ENCODE measurements around the gene SSBP2. TPM values are rescaled to one million over a fixed set of nuclear protein-coding genes. Genes with fewer than 3 reads are reported as not detected.
A peak's percentile ranks its signal among the peaks of the same experiment; 100 is the strongest.

Gene SSBP2
- total and polyA plus RNA-seq, 5 donors from 2014 or later, result 17.6 to 43.0 (median 37.4) TPM

GRCh38 chr5:81530919-81531318 lies 220.0 kb downstream of the SSBP2 start:
- Mint-ChIP-seq H3K4me3 (no peak overlapping the region), H3K36me3 (peaks cover 7% of the 10 kb centered on the region), H3K4me1 (peaks cover 0 to 21% (median 12%) of the 10 kb centered on the region in 4 donors), H3K27ac (no peak overlapping the region), H3K27me3 (no peaks in the 10 kb centered on the region), H3K9me3 (peaks cover 0 to 3% (median 0%) of the 10 kb centered on the region in 7 donors)
- DNase-seq (no peak), ATAC-seq (ENCODE audit: low read depth in 2 of 2) (no peak)
- no peaks in the 10 kb centered on the region for H3K36me3 ChIP-seq (ENCODE audit: control insufficient read depth, insufficient read depth, low read length)
- no peak overlapping the region for H3K4me3 ChIP-seq (ENCODE audit: low read depth, low read length)
- H3K27me3 ChIP-seq (ENCODE audit: control insufficient read depth, insufficient read depth, low read length), result no peaks in the 10 kb centered on the region
- no peaks in the 10 kb centered on the region for H3K4me1 ChIP-seq (ENCODE audit: control insufficient read depth, insufficient read depth, low read length, poor library complexity, severe bottlenecking)
- H3K27ac ChIP-seq (ENCODE audit: insufficient read depth, low read length, poor library complexity, severe bottlenecking), result no peak overlapping the region
- no peaks in the 10 kb centered on the region for H3K9me3 ChIP-seq (ENCODE audit: control insufficient read depth in 2 of 2, low read length in 2 of 2)

- ATAC-seq (ENCODE audit: low read depth in 2 of 2), result no peak
- DNase-seq, result peak in 1 of 3 donors; percentile 11
- Mint-ChIP-seq H3K27ac (no peak overlapping the region), H3K4me1 (peaks cover 0 to 10% (median 2%) of the 10 kb centered on the region in 4 donors), H3K4me3 (no peak overlapping the region), H3K36me3 (peaks cover 7% of the 10 kb centered on the region), H3K27me3 (no peaks in the 10 kb centered on the region), H3K9me3 (peaks cover 0 to 3% (median 0%) of the 10 kb centered on the region in 7 donors)
- Histone ChIP-seq H3K4me1 (ENCODE audit: control insufficient read depth, insufficient read depth, low read length, poor library complexity, severe bottlenecking) (no peaks in the 10 kb centered on the region), H3K36me3 (ENCODE audit: control insufficient read depth, insufficient read depth, low read length) (no peaks in the 10 kb centered on the region), H3K4me3 (ENCODE audit: low read depth, low read length) (no peak overlapping the region), H3K27me3 (ENCODE audit: control insufficient read depth, insufficient read depth, low read length) (no peaks in the 10 kb centered on the region), H3K27ac (ENCODE audit: insufficient read depth, low read length, poor library complexity, severe bottlenecking) (no peak overlapping the region), H3K9me3 (ENCODE audit: control insufficient read depth in 2 of 2, low read length in 2 of 2) (no peaks in the 10 kb centered on the region)
Measured at GRCh38 chr5:81525690-81526089, 225.2 kb downstream of the SSBP2 start.

GRCh38 chr5:81524015-81524414 lies 226.9 kb downstream of the SSBP2 start:
- no peaks in the 10 kb centered on the region for H3K27me3 Mint-ChIP-seq

GRCh38 chr5:81522571-81522970 lies 228.3 kb downstream of the SSBP2 start:
- Mint-ChIP-seq H3K27me3 (no peaks in the 10 kb centered on the region), H3K27ac (no peak overlapping the region), H3K9me3 (peaks cover 0 to 3% (median 0%) of the 10 kb centered on the region in 7 donors), H3K4me1 (peaks cover 0 to 3% (median 0%) of the 10 kb centered on the region in 4 donors), H3K36me3 (no peaks in the 10 kb centered on the region), H3K4me3 (no peak overlapping the region)
- no peaks in the 10 kb centered on the region for H3K9me3 ChIP-seq (ENCODE audit: control insufficient read depth in 2 of 2, low read length in 2 of 2)
- no peak overlapping the region for H3K4me3 ChIP-seq (ENCODE audit: low read depth, low read length)
- no peaks in the 10 kb centered on the region for H3K36me3 ChIP-seq (ENCODE audit: control insufficient read depth, insufficient read depth, low read length)
- H3K4me1 ChIP-seq (ENCODE audit: control insufficient read depth, insufficient read depth, low read length, poor library complexity, severe bottlenecking), result no peaks in the 10 kb centered on the region
- no peak overlapping the region for H3K27ac ChIP-seq (ENCODE audit: insufficient read depth, low read length, poor library complexity, severe bottlenecking)
- H3K27me3 ChIP-seq (ENCODE audit: control insufficient read depth, insufficient read depth, low read length), result no peaks in the 10 kb centered on the region
- ATAC-seq (ENCODE audit: low read depth in 2 of 2) (no peak), DNase-seq (no peak)

More at GRCh38 chr5:81524015-81524414, 226.9 kb downstream of the SSBP2 start:
- H3K27me3 ChIP-seq (ENCODE audit: control insufficient read depth, insufficient read depth, low read length), result no peaks in the 10 kb centered on the region
- H3K4me1 ChIP-seq (ENCODE audit: control insufficient read depth, insufficient read depth, low read length, poor library complexity, severe bottlenecking), result no peaks in the 10 kb centered on the region
- peaks cover 0 to 3% (median 0%) of the 10 kb centered on the region in 4 donors for H3K4me1 Mint-ChIP-seq
- no peak overlapping the region for H3K27ac Mint-ChIP-seq
- no peaks in the 10 kb centered on the region for H3K9me3 ChIP-seq (ENCODE audit: control insufficient read depth in 2 of 2, low read length in 2 of 2)
- H3K9me3 Mint-ChIP-seq, result peaks cover 0 to 3% (median 0%) of the 10 kb centered on the region in 7 donors
- ATAC-seq (ENCODE audit: low read depth in 2 of 2) (no peak), DNase-seq (no peak)
- no peaks in the 10 kb centered on the region for H3K36me3 ChIP-seq (ENCODE audit: control insufficient read depth, insufficient read depth, low read length)
- no peaks in the 10 kb centered on the region for H3K36me3 Mint-ChIP-seq
- no peak overlapping the region for H3K4me3 ChIP-seq (ENCODE audit: low read depth, low read length)
- no peak overlapping the region for H3K27ac ChIP-seq (ENCODE audit: insufficient read depth, low read length, poor library complexity, severe bottlenecking)
- H3K4me3 Mint-ChIP-seq, result no peak overlapping the region

GRCh38 chr5:81520769-81521168 lies 230.1 kb downstream of the SSBP2 start:
- Mint-ChIP-seq H3K4me1 (peaks cover 0 to 3% (median 0%) of the 10 kb centered on the region in 4 donors), H3K27ac (no peak overlapping the region), H3K36me3 (no peaks in the 10 kb centered on the region), H3K4me3 (no peak overlapping the region), H3K27me3 (no peaks in the 10 kb centered on the region), H3K9me3 (no peaks in the 10 kb centered on the region)
- Histone ChIP-seq H3K9me3 (ENCODE audit: control insufficient read depth in 2 of 2, low read length in 2 of 2) (no peaks in the 10 kb centered on the region), H3K4me3 (ENCODE audit: low read depth, low read length) (no peak overlapping the region), H3K27me3 (ENCODE audit: control insufficient read depth, insufficient read depth, low read length) (no peaks in the 10 kb centered on the region), H3K27ac (ENCODE audit: insufficient read depth, low read length, poor library complexity, severe bottlenecking) (no peak overlapping the region), H3K4me1 (ENCODE audit: control insufficient read depth, insufficient read depth, low read length, poor library complexity, severe bottlenecking) (no peaks in the 10 kb centered on the region), H3K36me3 (ENCODE audit: control insufficient read depth, insufficient read depth, low read length) (no peaks in the 10 kb centered on the region)
- DNase-seq (no peak), ATAC-seq (ENCODE audit: low read depth in 2 of 2) (no peak)

- ATAC-seq (ENCODE audit: low read depth in 2 of 2) (no peak), DNase-seq (no peak)
- Mint-ChIP-seq H3K27me3 (no peaks in the 10 kb centered on the region), H3K9me3 (no peaks in the 10 kb centered on the region), H3K27ac (peak overlapping the region in 1 of 3 donors; percentile 69), H3K4me3 (no peak overlapping the region), H3K4me1 (no peaks in the 10 kb centered on the region), H3K36me3 (no peaks in the 10 kb centered on the region)
- no peaks in the 10 kb centered on the region for H3K36me3 ChIP-seq (ENCODE audit: control insufficient read depth, insufficient read depth, low read length)
- no peak overlapping the region for H3K27ac ChIP-seq (ENCODE audit: insufficient read depth, low read length, poor library complexity, severe bottlenecking)
- no peak overlapping the region for H3K4me3 ChIP-seq (ENCODE audit: low read depth, low read length)
- H3K4me1 ChIP-seq (ENCODE audit: control insufficient read depth, insufficient read depth, low read length, poor library complexity, severe bottlenecking), result no peaks in the 10 kb centered on the region
- H3K27me3 ChIP-seq (ENCODE audit: control insufficient read depth, insufficient read depth, low read length), result no peaks in the 10 kb centered on the region
- no peaks in the 10 kb centered on the region for H3K9me3 ChIP-seq (ENCODE audit: control insufficient read depth in 2 of 2, low read length in 2 of 2)
Measured at GRCh38 chr5:81519217-81519905, 231.5 kb downstream of the SSBP2 start.

- H3K4me3 Mint-ChIP-seq, result no peak overlapping the region
- H3K27me3 Mint-ChIP-seq, result no peaks in the 10 kb centered on the region
- Histone ChIP-seq H3K4me1 (ENCODE audit: control insufficient read depth, insufficient read depth, low read length, poor library complexity, severe bottlenecking) (no peaks in the 10 kb centered on the region), H3K9me3 (ENCODE audit: control insufficient read depth in 2 of 2, low read length in 2 of 2) (no peaks in the 10 kb centered on the region), H3K27me3 (ENCODE audit: control insufficient read depth, insufficient read depth, low read length) (no peaks in the 10 kb centered on the region), H3K36me3 (ENCODE audit: control insufficient read depth, insufficient read depth, low read length) (no peaks in the 10 kb centered on the region), H3K4me3 (ENCODE audit: low read depth, low read length) (no peak overlapping the region), H3K27ac (ENCODE audit: insufficient read depth, low read length, poor library complexity, severe bottlenecking) (no peak overlapping the region)
- H3K4me1 Mint-ChIP-seq, result peaks cover 0 to 2% (median 0%) of the 10 kb centered on the region in 4 donors
- no peaks in the 10 kb centered on the region for H3K36me3 Mint-ChIP-seq
- ATAC-seq (ENCODE audit: low read depth in 2 of 2) (no peak), DNase-seq (no peak)
- no peak overlapping the region for H3K27ac Mint-ChIP-seq
- no peaks in the 10 kb centered on the region for H3K9me3 Mint-ChIP-seq
Measured at GRCh38 chr5:81517462-81517861, 233.4 kb downstream of the SSBP2 start.

DNA sequence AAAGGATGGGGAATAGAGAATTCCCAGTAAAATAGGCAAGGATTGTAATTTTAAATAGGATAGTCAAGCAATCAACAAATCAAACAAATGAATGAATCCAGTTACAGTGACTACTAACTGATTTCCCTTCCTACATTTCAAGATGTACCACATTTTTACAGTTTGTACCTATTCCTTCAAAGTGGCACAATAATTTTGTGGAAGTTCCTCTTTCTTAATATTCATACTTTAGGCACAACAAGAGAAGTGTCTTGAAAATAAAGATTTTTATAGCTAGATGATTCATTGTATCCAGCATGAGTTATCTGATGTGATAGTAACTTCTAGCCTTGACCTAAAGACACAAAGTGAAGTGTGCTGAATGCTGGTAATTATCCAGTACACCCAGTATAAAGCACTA lies 234.8 kb downstream of the SSBP2 start:
- H3K36me3 Mint-ChIP-seq, result peaks cover 2% of the 10 kb centered on the region
- no peaks in the 10 kb centered on the region for H3K9me3 Mint-ChIP-seq
- peaks cover 0 to 2% (median 0%) of the 10 kb centered on the region in 4 donors for H3K4me1 Mint-ChIP-seq
- no peak overlapping the region for H3K27ac Mint-ChIP-seq
- Histone ChIP-seq H3K4me3 (ENCODE audit: low read depth, low read length) (no peak overlapping the region), H3K4me1 (ENCODE audit: control insufficient read depth, insufficient read depth, low read length, poor library complexity, severe bottlenecking) (no peaks in the 10 kb centered on the region), H3K36me3 (ENCODE audit: control insufficient read depth, insufficient read depth, low read length) (no peaks in the 10 kb centered on the region), H3K27ac (ENCODE audit: insufficient read depth, low read length, poor library complexity, severe bottlenecking) (no peak overlapping the region), H3K9me3 (ENCODE audit: control insufficient read depth in 2 of 2, low read length in 2 of 2) (no peaks in the 10 kb centered on the region), H3K27me3 (ENCODE audit: control insufficient read depth, insufficient read depth, low read length) (no peaks in the 10 kb centered on the region)
- DNase-seq (no peak), ATAC-seq (ENCODE audit: low read depth in 2 of 2) (no peak)
- no peak overlapping the region for H3K4me3 Mint-ChIP-seq
- H3K27me3 Mint-ChIP-seq, result no peaks in the 10 kb centered on the region
